HG02642 (cell line): ENCODE data around the gene EDIL3.
"Not testable (repeated sequence)": the region's sequence is repeated elsewhere in the genome, so short reads cannot be mapped to it uniquely, and the experiment has no call there.

Source experiments
- ATAC-seq: cut with Tn5 transposase; IDR thresholded peaks from one replicate; pipeline ENCODE4 v1.9.1; 2021; ENCODE audit warnings: mild to moderate bottlenecking; ENCODE audit not compliant: unreplicated experiment, poor library complexity

The EDIL3 gene

DNA sequence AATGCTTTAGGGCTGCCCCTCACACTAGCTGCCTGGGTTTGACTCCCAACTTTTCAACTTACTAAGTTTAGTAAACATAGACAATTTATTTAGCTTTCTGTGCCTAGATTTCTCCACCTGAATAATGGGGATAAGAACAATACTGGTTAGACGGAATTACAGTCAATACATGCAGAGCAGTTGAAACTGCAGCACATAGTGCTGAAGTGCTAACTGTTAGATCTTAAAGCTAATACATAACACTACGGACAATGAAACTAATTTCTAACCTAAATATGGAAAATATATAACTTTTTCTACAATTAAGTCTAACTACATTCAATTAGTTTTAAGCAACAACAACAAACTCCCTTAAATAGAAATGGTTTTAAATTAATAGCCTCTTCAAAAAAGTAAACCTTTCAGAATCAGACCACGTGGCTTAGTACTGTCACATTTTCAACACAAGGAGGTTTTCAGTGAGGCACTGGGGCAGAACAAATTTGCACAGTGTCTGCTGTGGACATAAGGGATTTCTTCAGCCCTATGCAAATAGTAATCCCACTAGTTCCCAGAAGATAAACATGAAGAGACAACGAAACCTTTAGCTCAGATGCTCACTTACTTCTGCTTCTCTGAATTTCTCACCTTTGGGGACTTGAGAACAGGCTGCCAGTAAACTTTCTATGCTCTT, 293.4 kb downstream of the EDIL3 start:
- ATAC-seq: no peak

DNA sequence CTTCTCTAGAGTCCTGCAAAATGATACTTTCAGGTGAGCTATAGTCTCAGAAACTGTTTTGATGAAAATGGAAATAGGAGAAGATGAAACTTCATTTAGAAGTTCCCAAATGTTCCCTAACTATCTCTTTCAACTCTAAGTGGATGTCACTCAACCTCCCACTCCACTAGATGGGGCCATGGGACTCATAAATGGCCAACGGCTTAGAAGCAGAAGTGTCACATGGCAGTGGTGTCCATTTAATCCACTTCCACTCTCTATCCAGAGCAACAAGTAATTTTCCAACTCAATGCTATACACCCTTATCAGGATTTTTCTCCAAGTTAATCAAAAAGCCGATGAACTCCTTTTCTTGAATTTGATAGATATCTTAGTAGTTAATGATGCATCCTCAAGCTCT, 295.7 kb downstream of the EDIL3 start:
- ATAC-seq: no peak

DNA sequence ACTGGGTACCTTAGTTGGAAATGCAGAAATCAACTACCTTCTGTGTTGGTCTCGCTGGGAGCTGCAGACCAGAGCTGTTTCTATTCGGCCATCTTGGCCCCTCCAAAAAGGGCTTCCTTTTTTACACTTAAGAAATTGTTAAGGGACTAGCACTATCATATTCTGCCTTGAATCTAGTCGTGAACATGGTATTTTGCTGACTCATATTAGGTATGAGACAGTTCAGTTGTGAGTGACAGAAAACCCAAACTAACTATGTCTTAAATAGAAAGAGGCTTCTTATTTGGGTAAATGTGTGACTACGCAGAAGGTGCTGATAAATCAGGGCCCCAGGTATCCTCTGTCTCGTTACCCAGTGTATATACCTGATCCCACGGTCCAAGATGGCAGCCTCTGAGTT, 298.2 kb downstream of the EDIL3 start:
- ATAC-seq: no peak

DNA sequence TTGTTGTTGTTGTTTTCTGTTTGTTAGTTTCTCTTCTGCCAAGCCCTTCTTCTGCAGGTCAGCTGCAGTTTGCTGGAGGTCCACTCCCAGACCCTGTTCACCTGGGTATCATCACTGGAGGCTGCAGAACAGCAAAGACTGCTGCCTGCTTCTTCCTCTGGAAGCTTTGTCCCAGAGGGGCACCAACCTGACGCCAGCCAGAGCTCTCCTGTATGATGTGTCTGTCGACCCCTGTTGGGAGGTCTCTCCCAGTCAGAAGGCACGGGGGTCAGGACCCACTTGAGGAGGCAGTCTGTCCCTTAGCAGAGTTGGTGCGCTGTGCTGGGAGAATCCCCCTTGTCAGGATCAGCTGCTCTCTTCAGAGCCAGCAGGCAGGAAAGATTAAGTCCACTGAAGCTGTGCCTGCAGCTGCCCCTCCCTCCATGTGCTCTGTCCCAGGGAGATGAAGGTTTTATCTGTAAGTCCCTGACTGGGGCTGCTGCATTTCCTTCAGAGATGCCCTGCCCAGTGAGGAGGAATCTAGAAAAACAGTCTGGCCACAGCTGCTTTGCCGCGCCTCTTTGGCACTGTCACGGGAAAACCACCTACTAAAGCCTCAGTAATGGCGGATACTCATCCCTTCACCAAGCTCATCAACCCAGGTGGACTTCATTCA, 299.2 kb downstream of the EDIL3 start:
- ATAC-seq: no peak

DNA sequence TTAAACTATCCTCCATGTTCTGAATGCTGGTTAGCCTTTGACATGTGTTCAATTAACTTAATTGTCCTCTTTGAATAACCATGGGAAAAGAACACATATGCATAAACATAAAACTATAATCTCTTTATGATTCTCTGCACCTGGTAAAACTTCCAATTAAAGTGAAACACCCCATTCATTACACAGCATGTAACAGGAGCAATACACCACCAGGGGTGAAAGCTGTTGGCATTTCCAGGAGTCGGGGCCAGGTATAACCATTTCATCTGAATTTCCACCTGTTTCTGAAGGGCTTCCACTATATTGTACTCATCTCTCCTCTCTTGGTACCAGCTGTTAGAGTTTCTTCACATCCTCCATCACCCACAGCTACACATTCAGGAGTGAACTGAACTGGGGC, 303.8 kb downstream of the EDIL3 start:
- ATAC-seq: no peak

DNA sequence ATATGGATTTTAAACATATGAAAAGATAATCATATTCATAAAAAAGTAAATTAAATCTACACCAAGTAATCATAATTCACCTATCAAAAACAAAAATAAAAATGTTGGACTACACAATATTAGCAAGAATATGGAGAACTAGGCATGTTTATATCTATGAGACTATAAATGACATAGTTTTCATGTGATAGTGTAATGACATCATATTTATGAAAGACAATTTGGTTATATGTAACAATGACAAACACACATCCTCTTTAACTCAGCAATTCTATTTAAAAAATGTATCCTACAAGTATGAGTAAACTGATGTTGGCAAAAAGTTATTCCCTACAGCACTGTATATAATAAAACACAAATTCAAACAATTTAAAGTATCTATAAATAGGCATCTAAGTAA, 312.3 kb downstream of the EDIL3 start:
- no peak for ATAC-seq

DNA sequence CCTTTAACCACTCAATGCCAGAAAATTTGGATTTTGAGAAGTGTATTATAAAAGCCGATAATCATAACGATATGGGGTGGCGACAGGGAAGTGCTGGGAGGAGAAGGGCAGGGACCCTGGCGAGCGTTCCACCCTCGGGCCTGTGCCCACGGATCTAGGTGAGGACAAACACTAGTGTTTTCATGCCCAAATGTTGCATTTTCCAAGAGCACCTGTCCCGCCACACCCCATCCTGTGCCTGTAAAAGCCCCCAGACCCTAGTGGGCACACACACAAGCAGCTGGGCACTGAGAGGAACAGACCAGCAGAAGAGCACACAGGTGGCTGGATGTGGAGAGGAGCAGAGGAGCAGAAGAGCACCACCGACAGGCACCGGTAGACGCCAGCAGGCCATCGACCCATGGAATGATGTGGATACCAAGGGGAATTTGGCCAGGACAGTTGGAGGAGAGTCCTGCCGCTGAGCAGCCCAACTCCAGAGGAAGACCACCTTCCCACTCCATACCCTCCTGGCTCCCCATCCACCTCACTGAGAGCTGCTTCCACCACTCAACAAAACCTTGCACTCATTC, 315.0 kb downstream of the EDIL3 start:
- ATAC-seq: no peak

DNA sequence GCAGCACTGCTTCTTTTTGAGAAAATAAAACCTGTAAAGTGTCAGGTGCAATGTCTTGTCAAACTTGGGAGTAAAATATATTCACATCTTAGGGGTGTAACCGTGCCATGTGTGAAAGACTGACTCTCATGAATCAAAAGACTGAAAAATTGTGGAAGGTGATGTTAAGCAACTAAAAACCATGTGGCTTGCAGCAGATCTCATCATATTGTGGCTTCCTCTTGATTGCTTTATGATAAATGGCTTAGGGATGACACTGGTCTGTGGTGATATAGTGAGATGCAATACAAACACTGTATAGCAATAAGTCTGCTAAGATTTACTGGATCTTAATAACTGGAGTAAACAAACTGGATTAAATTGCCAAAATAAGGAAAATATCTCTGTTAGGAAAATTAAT, 321.6 kb downstream of the EDIL3 start:
- ATAC-seq: no peak

DNA sequence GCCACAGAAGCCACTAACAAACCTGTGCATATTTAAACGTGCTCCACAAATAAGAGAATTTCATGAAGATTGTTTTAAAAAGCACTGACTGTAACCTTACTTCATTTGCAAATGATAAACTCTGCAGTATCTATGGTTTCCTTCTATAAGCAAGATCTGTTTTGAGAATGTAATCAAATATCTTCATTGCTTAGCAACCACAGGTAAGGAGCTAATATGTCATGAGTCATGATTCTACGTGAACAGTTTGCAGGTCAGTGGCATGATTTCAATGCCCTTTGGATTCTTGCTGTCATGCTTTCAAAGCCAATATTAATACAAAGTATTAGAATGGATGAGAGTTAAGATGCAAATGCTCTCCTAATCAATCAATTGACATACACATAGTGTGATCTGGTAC, 325.0 kb downstream of the EDIL3 start:
- ATAC-seq: no peak

DNA sequence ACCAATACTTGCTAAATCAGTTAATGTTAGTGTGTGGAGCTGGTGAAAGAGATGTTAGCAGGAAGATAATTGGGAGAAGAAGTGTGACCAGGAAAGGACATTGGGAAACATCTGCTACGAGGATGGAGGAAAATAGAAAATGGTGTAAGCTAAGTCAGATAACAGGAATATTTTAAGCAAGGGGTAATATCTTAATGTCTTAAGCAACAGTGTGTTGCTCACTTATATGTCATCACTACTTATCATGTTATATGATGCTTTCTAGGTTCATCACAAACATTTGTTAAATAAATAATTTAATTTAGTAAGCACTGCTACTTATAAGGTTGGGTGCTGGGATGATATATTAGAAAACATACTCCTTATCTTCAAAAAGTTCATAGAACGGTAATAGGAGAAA, 326.1 kb downstream of the EDIL3 start:
- no peak for ATAC-seq

DNA sequence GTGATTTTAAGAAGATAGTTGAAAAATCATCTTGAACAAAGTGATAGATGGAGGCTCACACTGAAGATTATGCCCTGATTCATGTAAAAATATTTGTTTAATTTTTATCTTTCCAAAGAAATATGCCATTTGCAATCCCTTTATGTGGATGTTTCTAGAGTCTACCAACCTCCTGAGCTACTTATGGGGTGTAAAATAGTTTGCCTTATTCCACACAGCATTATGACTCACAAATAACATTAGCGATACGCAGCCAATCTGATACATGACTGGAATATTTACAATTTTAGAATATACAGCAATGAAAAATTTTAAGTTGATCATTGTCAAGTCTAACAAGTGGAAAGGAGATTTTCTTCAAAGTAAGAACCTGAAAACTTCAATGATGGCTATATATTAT, 327.5 kb downstream of the EDIL3 start:
- no peak for ATAC-seq

DNA sequence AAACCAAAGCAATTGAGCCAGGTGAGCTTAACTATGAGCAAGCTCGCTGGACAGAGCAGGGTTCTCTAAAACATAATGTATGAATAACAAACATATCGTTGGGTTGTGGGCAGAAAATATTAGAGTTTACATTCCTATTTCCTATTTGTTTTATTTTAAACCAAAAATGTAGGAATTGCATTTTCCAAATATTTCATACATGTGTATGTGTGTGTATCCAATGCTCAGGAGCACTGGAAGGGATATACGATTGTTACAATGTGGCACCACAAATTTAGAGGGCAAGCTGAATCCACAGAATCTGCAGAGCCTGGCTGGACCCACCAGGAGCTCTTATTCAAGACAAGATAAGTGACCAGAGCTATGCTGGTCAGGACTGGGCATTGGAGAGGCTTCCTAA, 338.7 kb downstream of the EDIL3 start:
- no peak for ATAC-seq

DNA sequence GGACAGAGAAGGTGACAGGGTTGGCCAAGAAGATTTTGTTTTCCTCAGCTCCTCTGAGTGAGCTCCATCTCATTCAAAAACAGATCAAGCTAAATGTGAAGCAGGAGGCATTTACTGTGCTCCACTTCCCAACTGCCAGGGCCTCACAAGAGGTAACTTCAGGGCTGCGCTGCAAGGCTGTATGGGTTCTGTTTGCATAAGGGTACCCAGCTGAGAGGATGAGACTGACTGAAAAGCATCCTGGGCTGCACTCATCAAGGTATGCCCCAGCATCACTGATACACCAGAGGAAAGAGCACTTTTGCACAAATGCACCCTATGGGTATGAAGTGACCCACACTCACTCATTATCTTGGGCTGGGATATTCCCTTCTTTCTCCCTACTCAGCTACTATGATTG, 347.8 kb downstream of the EDIL3 start:
- no peak for ATAC-seq

DNA sequence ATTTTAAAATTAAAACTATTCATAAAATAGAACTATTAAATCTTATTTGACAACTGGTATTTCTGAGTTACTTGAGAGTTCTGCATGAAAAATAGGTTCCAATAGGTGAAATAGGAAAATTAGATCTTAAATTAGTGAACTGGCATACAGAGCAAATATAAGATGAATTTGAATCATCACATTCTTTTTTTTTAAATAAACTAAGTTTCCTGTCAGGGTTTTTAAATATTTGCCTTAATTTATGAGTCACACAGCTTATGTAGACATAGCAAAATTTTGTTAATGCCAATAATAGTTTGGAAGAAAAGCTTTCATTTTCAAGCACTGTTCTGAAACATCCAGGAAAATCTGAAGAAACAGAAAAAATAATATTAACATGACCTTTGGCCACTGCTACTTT, 352.4 kb downstream of the EDIL3 start:
- ATAC-seq: no peak

DNA sequence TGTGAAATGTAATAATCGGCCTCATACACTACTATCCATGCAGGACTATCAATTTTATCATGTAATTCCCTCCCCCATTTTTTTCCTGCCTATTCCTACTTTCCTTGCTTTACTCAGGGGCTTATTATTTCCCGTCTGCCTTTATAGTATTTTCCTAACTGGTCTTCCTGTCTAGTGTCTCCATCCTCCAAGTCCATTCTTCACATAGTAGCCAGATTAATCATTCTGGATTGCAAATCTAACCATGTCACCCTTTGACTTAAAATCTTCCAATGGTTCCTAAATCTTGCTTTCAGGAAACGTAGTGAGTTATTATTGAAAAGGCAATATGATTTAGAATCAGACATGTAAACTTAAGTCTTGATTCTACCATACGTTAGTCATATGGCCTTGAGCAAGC, 356.6 kb downstream of the EDIL3 start:
- ATAC-seq: no peak

DNA sequence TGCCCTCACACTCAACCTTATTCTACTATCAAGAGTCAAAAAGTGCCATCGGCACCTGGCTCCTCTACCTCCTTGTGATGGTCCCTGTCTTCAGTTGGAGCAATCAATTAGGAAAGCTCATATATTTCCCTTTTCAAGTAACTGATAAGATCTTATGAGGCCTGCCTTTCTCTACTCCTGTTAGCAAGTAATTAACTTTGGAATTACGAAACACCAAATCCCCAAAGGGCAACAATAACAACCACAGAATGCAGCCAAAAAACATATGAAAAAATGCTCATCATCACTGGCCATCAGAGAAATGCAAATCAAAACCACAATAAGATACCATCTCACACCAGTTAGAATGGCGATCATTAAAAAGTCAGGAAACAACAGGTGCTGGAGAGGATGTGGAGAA, 366.2 kb downstream of the EDIL3 start:
- not testable (repeated sequence) for ATAC-seq

DNA sequence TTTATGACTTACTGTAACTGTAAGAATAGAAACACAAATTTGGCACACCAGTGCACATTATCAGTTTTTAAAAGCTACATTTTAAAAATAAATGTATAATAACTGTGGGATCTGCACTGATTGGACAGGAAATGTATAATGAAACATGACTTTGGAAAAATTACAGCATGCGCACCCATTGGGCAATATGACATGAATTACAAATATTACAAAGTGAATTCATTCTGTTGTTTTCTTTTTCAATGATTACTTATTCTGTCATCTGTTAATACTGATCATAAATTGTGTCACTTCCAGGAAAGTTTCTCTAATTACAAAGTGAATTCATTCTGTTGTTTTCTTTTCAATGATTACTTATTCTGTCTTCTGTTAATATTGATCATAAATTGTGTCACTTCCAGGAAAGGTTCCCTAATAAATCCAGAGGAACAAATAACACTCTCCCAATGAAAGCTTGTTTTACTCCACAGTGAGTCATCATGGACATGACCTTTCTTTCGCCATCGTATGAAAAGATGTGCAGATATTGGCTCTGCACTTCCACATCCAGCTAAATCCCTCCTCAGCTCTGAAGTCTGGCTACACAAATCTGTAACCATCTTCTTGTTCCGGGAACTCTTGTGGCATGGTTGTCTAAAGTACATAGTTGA, 367.0 kb downstream of the EDIL3 start:
- ATAC-seq: no peak

DNA sequence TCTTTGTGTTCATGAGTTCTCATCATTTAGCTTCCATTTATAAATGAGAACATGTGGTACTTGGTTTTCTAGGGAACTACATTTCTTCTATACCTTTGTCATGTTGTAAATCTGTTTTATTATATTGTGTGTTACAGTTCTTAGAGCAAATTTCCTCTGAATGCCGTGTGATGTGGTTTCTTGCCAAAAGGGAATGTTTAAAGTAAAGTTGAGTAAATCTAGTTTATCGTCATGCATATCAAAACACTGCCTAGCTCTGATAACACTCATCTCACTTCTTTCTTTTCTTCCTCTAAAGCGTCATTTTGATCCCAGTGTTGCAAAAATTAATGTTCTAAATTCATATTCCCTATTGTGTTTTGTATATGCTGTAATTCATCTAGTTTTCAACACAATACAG, 368.6 kb downstream of the EDIL3 start:
- ATAC-seq: no peak

DNA sequence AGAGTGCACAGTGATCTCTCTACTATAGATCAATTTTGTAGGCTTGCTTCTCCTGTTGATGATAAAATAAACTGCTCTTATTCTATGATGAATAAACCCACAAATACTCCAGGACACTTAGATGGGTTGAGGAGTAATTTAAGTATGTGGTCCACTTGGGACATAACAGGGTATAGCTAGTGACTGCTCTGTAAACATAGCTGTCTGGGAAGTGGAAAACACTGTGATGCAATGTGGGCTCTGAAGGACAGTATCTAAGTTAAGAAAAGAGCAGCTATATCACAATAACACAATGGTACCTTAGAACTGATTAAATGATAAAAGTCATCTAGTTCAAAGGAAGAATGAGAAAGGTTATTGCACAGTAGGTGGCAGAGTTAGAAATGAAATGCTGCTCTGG, 369.7 kb downstream of the EDIL3 start:
- no peak for ATAC-seq

DNA sequence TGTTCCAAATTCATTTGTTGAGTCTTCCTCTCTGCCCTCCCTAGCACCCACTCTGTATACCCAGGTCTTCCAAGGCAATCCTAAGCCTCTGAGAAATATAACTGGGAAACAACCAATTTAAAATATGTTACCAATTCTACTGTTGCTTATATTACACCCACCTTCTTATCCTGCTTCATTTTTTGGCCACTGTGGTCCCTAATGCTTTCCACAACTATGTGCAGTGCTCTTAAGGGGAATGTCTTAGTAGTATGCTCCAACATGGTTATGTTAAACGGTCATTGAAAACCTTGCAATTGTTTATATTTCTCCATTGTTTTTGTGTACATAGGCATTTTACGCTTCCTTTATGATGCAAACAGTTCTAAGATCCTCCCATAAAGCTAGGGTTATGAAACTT, 390.9 kb downstream of the EDIL3 start:
- no peak for ATAC-seq

DNA sequence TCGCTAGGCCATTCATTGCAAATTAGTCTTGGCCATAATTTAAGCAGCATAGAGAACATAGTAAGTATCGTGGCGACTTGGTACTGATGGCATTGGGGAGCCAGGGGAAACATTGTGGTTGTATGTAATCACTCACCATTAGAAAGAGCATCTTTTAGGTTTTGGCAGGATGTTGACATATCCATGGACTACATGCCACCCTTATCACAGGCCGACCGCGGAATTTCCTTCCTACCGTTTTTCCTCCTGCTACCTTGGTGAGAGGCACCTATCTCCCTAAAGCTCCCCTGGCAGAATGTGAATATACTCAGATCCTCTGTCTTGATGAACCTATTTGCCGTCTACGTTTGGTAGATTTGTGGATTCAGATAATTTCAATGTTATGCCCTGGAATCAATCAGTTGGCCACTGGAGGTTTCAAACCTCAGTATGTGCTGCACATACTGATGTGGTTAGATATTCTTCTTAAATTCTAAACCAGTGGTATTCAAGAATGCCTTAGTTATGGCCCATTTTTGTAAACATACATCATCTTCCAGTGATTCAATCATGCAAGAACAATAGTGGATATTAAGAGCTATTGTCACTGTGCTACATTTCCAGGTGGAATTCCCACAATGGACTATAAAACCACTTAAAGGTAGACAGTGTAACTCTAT, 393.0 kb downstream of the EDIL3 start:
- no peak for ATAC-seq
